NCI-H446 treated with DMSO at 0.1 percent for 48 hours (cell line): Measurements from ENCODE around the gene PSMB5.

Experiments
- DNase-seq: peaks from one replicate; lab custom pipeline; 2025; lab: John Stamatoyannopoulos, UW

The PSMB5 gene

GRCh38 chr14:23043754-23044153 is 9.1 kb upstream of the PSMB5 start:
- DNase-seq: no peak

- no peak for DNase-seq
Observed at GRCh38 chr14:23043145-23043544, 8.4 kb upstream of the PSMB5 start.

- DNase-seq: no peak
Observed at GRCh38 chr14:23042162-23042965, 7.7 kb upstream of the PSMB5 start, which contains the start of gene PSMB11. PSMB11 (plus strand) TSS chr14:23042212; CDS start chr14:23042226, 14 bp downstream.

- DNase-seq: no peak
Observed at GRCh38 chr14:23041729-23042128, 7.0 kb upstream of the PSMB5 start.

GRCh38 chr14:23040100-23040499 is 5.4 kb upstream of the PSMB5 start:
- DNase-seq: no peak

GRCh38 chr14:23035303-23036144 is 824 bp upstream of the PSMB5 start:
- no peak for DNase-seq

- no peak for DNase-seq
Observed at GRCh38 chr14:23033801-23034497, 751 bp downstream of the PSMB5 start.

- no peak for DNase-seq
Observed at GRCh38 chr14:23033251-23033727, 1.4 kb downstream of the PSMB5 start.

- DNase-seq: no peak
Observed at GRCh38 chr14:23030936-23031335, 3.8 kb downstream of the PSMB5 start.

GRCh38 chr14:23028799-23029198 is 5.9 kb downstream of the PSMB5 start:
- DNase-seq: no peak

GRCh38 chr14:23025151-23025814 is 9.4 kb downstream of the PSMB5 start:
- DNase-seq: no peak

GRCh38 chr14:23024612-23025075 is 10.1 kb downstream of the PSMB5 start:
- no peak for DNase-seq

GRCh38 chr14:23023795-23024152 is 10.9 kb downstream of the PSMB5 start:
- DNase-seq: no peak

GRCh38 chr14:23023022-23023794 is 11.5 kb downstream of the PSMB5 start:
- no peak for DNase-seq

- DNase-seq: no peak
Observed at GRCh38 chr14:23021889-23022442, 12.7 kb downstream of the PSMB5 start.

- DNase-seq: no peak
Observed at GRCh38 chr14:23021434-23021833, 13.3 kb downstream of the PSMB5 start.

- DNase-seq: no peak
Observed at GRCh38 chr14:23020143-23021128, 14.3 kb downstream of the PSMB5 start.

- DNase-seq: no peak
Observed at GRCh38 chr14:23018107-23018506, 16.6 kb downstream of the PSMB5 start.

GRCh38 chr14:23017091-23017490 is 17.6 kb downstream of the PSMB5 start:
- DNase-seq: no peak
